ENCODE data around the gene PYGB.
"Not testable (repeated sequence)": the region's sequence is repeated elsewhere in the genome, so short reads cannot be mapped to it uniquely, and the experiment has no call there.

PYGB gene

DNA sequence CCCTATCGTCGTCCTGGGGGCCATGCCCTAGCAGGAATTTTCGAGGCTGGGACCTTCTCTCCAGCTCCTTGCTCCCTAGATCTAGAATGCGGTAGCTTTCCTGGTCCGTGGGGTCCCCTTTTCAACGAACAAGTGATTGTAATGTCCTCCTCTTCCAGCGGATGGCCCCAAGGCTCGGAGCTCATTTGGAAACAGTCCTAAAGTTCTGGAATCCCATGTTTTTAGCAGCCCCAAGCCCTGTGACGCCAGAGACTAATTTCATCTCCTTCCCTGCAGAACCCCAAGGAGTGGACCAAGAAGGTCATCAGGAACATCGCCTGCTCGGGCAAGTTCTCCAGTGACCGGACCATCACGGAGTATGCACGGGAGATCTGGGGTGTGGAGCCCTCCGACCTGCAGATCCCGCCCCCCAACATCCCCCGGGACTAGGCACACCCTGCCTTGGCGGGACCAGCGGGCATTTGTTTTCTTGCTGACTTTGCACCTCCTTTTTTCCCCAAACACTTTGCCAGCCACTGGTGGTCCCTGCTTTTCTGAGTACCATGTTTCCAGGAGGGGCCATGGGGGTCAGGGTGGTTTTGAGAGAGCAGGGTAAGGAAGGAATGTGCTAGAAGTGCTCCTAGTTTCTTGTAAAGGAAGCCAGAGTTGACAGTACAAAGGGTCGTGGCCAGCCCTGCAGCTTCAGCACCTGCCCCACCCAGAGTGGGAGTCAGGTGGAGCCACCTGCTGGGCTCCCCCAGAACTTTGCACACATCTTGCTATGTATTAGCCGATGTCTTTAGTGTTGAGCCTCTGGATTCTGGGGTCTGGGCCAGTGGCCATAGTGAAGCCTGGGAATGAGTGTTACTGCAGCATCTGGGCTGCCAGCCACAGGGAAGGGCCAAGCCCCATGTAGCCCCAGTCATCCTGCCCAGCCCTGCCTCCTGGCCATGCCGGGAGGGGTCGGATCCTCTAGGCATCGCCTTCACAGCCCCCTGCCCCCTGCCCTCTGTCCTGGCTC lies 48.5 kb downstream of the PYGB start:
- DNase-seq, result no peak

DNA sequence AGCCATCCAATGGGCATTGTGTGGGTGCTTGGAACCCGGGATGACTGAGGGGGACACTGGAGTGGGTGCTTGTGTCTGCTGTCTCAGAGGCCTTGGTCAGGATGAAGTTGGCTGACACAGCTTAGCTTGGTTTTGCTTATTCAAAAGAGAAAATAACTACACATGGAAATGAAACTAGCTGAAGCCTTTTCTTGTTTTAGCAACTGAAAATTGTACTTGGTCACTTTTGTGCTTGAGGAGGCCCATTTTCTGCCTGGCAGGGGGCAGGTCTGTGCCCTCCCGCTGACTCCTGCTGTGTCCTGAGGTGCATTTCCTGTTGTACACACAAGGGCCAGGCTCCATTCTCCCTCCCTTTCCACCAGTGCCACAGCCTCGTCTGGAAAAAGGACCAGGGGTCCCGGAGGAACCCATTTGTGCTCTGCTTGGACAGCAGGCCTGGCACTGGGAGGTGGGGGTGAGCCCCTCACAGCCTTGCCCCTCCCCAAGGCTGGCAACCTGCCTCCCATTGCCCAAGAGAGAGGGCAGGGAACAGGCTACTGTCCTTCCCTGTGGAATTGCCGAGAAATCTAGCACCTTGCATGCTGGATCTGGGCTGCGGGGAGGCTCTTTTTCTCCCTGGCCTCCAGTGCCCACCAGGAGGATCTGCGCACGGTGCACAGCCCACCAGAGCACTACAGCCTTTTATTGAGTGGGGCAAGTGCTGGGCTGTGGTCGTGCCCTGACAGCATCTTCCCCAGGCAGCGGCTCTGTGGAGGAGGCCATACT lies 49.4 kb downstream of the PYGB start:
- DNase-seq, result no peak

DNA sequence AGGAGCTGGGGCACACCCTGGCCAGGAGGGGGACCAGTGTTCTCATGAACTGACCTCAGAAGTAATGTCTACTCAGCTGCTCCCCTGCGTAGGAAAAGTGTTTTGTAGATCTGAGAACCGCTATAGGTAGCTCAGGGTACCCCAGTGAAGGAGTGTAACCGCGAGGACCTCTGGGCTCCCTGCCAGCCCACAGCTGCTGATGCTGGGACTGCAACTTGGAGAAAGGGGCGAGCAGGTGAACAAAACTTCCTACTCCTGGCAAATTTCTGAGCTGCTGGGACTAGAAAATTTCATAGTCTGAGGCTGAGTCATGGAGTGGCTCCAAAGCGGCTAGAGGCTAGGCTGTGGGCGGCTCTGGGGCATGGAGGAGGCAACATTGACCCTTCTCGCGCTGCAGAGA lies 51.9 kb downstream of the PYGB start:
- DNase-seq, result no peak

DNA sequence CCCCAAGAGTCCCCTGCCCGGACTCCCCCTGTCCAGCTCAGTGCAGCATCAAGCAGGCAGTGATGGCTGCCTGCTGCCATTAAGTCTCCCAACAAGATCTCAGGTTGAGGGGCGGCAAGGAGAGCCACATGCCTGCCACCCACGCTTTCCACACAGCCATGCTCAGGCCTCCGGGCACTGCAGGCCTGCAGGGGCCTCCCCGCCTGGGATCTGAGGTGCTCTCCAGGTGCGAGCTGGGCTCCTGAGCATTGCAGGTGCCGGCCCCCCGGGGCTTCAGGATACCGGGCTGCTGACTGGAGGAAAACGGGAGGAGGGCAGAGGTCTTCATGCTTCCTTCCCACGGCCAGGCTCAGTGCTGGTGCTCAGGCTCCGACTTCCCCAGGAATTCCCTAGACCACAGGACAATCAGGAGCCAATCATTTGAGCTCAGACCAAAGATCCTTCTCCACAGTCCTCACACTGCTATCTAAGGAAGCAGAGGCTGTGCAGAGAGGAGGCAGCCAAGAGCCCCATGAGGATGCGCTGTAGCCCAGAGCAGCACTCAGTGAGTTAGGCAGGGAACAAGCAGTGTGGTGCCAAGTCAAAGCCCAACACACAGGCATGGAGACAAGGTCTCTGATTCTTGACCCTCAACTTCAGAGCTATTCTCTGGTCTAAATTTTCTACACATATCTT lies 52.7 kb downstream of the PYGB start:
- no peak for DNase-seq

DNA sequence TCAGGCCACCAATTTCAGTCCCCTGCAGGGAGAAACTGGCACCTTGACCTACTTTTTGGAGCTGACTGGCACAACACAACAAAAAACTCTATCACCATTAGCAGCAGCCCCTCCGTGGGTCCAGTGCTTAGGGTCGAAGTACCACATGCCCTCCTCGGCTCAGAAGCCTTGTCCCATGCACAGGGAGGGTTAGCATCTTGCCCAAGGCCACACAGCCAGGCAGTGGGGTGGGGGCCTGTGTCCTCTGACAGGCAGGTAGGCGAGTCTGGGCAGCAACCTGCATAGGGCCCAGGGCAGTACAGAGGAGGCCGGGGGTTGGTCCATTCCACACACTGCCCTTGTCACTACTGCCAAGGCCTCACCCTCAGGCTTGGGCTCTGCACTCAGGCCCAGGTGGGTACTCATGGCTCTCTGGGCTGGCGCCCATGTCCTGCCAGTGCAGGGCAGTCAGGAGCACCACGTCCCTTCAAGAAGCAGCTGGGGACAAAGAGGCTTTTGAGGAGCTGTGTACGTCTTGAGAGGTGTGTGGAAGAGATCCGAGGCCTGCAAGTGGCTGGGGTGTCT lies 53.6 kb downstream of the PYGB start:
- no peak for DNase-seq

DNA sequence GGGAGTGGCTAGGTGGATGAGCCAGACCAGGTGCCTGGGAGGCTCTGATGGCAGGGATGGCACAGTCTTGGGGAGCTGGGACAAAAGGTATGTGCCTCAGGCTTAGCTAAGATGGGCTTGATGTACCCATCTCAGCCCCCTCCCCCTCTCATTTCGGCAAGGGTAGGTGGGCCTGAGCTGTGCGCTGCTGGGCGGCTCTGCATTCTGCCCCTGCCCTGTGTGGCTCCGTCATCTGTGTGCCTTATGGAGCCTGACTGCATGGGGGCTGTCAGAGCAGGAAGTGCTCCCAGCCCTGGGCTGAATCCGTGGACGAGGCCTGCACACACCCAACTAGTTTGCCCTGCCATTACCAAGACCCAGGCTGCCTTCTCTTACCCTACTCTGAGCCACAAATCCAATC lies 54.7 kb downstream of the PYGB start:
- DNase-seq, result no peak

DNA sequence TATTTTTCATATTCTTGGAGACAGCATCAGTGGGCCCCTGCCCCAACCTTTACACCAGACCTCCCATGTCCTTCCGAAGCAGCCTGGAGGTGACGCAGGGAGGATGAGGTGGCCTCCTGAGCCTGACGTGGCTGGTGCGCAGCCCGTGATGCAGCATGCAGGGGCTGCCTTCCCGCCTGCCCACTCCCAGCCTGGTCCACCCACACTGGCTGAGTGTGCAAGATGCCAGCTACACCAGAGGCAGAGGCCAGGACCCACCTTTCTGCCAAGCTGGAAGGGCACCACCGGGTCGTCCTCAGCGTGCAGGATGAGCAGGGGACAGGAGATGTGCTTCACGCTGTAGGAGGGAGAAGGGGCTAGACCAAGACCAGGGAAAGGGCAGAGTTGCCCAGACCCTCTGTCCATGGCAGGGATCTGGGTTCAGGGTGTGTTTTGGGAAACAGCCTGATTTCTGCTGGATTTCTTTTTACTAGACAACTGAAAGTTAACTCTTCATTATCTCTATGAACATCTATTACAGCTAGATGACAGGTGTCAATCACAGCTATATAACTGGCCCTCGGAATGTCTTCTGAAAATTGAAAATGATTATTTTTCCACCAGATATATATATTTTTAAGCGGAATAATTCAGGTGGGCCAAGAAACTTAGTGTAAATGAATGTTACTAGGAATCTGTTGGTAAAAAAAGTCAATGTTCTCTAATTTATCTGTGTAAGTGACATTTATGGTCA lies 55.6 kb downstream of the PYGB start:
- no peak for DNase-seq

DNA sequence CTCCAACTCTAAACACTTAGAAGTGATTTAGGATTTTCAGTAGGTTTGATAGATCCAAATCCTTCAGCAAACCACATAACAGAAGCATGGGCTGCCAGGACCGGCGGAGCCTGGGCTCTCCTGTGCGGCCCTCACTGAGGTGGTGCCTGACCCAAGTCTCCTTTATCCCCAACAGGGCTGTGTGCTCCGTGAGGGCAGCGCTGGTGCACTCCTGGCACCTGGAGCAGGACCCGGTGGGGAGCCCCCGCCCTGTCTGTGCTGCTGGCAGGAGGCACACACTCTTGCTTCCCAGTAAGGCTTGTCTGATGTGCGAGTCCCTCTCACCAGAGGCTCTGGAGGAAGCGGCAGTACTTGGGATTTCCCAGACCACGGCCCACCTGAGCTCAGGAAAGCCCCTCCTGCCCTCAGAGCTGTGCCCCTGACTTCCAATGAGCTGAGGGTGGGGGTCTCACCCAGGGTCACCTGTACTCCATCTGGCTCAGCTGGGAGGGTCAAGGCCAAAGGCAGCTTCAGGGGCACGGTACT lies 56.2 kb downstream of the PYGB start:
- DNase-seq, result no peak

DNA sequence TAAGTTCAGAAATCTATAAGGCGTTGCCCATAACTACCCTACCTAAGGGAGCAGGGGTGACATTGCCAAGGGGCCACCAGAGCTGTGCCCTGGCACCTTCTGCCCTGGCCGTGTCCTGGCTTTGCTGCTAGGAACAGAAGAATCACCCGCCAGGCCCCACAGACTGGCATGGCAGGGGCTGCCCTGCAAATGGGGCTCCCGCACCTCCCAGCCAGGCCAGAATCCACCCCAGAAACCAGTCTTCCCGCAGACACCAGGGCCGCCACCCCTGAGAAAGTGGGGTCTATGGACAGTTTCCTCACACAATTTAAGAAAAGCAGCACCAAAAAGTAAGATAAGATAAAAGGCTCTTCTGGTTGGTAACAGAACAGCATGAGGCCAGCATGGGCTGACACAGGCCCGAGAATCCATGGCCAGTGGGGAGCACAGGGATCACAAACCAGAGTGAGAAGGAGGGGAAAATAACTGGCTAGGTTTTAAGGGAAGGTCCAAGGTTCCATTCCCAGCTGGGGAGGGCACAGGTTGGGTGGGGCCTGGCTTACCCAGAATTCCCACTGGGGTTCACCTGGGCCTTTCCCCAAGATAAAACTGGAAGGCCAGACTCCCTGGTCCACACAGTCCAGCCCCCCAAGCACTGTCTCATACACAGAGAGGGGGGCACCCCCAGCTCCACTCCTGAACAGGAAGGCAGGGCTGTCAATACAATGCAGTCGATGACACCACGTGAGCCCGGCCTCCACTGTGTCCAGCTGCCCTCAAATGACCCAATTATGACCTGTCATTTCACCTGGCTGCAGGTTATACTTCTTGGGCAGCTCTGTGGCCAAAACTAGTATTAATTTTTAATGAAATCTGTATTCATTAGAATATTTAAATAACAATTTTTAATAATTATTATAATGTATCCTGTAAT lies 59.4 kb downstream of the PYGB start:
- no peak for DNase-seq

DNA sequence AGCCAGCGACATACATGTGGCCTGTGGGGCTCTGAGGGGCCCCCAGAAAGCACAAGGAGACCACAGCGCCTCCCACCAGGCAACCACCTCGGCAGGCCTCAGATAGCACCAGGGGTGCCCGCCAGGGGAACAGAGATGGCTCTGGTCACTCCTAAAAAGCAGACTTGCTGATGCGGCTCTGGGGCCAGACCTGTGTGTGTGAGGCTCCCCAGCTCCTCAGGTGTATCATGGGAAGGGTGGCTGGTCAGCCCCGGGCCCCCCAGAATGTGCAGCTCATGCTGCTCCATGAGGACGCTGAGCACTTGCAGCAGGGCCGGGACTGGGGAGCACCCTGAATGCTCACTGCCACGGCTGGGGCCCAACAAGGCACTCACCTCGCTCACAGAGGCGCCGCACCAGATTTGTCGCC lies 60.2 kb downstream of the PYGB start:
- no peak for DNase-seq

DNA sequence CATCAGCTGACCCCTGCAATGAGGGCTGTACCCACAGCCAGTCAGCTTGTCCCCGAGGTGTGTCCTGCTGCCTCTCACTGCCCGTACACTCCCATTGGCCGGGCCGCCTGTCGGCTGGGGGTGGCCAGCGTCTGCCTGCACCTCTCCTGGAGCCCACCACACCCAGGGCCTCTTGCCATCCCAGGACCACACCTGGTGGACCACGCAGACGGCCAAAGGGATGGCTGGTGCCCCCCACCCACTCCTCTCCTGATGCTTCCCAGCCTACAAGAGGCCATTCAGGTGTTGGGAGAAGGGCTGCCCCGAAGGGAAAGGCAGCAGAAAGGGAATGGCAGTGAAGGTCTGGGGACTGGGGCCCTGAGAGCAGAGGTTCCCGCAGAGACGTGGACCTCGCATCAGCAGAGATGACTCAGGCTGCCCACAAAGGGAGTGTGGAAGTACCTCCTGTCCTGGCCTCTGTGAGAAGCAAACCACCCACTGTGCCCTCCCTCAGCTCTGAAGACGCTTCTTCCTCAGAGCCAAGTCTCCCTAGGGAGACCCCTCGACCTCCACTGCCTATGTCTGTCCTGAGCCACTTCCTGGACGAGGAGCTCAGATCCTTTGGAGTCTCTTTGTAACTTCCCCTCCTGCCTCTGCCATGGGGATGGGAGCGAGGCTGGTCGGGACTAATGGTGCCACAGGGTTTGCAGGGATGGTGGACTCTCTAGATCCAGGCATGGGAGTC lies 60.9 kb downstream of the PYGB start:
- DNase-seq, result no peak

DNA sequence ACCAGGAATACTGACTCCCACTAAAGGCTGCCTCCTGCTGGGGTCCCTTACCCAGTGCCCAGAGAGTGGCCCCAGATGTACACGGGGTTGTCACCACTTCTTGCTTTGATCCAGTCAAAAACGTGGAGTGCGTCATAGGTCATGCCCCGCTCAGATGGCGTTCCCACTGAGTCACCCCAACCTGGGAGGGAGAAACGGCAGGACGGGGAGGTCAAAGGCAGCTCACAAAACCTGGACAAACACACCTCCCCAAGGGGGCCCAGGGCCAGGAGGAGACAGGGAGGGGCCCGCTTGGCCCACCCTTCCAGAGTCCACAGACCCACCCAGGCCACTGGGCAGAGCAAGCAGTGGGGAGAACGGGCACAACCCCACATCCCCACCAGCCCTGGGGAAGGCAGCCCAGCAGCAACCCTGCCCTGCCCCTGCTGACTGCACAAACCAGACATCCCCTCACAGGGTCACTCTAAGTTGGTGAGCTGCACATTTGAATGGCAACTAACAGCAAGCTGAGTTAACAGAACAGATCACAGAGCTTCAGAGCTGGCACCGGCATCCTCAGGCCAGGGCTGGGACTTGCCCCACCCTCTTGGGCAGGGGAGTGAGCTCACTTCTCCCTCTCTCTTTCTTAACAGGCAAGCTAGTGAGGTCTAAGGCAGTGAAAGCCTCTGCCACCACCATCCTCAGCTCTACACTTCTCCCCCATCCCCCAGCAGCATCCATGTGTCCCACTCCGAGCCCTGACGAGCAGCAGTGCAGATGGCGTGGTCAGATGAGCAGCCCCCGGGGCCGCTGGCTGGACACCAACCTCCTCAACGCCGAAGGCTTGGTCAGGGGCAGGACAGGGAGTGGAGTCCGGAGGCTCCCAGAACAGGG lies 61.7 kb downstream of the PYGB start:
- no peak for DNase-seq

DNA sequence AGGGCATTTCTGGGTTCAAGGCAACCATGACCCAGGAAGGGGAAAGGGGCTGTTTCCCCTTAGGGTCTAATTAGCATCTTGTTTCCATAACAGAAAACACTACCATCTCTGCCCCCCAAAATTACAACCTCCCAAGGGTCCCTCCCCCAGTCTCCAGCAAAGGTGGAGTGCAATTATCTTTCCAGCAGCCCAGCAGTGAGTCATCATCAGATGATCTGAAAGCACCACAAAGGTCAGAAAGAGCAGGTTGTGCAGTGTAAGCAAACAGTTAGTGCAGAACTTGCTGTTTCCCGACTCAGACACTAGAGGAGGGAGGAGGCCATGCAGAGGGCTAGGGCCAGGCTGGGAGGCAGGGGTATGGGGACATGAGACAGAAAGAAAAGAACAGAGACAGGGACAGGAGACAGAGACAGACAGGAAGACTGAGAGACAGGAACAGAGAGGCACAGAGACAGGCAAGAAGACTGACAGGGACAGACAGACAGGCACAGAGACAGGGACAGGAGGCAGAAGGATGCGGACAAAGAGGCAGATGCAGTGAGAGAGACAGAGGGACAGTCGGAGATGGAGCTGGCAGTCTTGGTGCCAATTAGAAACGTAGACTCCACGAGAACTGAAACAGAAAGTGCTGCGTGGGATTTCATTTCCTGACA lies 62.5 kb downstream of the PYGB start:
- no peak for DNase-seq

DNA sequence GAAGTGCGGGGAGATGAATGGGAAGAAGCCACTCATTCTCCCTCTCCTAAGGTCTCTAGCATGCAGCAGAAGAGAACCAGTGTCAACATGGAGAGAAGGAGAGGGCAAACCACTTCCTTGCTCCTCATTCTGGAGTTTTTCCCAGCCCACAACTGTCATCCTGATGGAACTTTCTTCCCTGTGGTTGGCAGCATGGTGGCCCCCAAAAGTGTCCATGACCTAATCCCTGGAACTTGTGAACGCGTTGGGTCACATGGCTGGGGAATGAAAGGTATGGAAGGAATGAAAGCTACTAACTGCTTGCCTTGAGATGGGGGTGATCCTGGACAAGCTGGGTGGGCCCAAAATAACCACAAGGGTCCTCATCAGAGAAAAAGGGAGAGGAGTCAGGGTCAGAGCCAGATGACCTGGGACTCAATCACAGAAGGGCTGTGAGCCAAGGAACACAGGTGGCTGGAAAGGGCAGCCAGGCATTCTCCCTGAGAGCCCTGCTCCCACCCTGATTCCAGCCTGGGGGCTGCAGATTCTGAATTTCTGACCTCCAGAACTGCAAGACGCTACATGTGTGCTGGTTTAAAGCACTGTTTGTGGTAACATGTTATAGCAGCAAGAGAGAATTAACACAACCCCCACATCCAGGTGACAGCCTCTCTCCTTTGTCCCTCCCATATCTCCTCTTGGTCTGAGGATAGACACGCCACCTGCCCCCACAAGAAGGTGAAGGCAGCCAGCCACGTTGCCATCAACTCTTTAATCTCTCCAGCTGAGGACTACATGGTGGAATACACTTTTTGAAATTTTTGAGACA lies 63.2 kb downstream of the PYGB start:
- no peak for DNase-seq

DNA sequence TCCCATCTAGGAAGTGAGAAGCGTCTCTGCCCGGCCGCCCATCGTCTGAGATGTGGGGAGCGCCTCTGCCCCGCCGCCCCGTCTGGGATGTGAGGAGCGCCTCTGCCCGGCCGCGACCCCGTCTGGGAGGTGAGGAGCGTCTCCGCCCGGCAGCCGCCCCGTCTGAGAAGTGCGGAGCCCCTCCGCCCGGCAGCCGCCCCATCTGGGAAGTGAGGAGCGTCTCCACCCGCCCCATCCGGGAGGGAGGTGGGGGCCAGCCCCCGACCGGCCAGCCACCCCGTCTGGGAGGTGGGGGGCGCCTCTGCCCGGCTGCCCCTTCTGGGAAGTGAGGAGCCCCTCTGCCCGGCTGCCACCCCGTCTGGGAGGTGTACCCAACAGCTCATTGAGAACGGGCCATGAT lies 64.8 kb downstream of the PYGB start:
- not testable (repeated sequence) for DNase-seq

DNA sequence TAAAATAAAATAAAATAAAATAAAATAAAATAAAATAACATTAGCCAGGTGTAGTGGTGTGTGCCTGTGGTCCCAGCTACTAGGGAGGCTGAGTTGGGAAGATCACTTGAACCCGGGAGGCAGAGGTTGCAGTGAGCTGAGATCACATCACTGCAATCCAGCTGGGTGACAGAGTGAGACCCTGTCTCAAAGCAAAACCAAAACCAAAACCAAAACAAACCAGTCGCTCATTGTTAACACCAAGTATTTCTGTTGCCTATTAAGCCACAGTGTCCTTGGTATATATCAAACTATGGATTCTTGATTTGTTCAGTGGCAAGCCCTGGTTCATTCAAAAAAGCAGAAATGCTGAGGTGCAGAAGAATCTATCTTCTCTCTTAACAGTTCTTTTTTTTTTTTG lies 65.7 kb downstream of the PYGB start:
- no peak for DNase-seq

DNA sequence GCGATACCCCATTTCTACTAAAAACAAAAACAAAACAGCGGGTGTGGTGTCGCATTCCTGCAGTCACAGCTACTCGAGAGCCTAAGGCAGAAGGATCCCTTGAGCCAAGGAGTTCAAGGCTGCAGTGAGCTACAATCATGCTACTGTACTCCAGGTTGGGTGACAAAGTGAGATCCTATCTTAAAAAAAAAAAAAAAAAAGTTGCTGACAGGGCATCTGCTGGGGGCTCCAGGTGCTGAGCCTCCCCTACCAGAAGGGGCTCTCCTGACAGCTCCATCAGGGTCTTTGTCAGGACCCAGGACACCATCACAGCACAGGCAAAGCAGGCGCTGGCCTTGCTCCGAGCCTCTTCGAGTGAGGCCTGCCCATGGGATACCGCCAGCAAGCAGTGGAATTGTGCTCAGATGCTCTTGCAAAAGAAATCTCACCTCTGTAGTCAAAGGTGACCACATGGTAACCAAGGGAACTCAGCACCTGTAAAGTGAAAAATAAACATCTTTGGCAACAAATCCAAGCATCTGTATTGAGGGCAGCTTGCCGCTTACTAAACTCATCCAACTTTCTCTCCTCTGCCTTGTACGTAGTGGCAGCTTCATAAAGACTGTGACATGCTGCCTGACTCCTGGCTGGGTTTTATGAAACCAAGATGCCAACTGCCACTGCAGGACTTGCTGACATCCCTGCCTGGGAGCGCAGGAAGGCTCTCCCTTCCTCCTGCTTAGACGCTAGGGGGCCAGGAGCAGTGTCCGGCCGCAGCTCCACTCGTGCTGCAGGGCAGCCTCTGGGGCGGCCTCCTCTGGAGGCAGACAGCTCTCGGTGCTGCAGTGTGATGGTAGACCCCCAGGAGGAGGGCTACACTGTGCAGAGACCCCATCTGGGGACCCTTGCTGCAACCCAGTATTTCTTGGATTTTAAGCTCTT lies 66.9 kb downstream of the PYGB start:
- DNase-seq, result no peak

Measured in T-helper 9 cell (primary cell).